GM19238 (cell line): ENCODE data around the gene MYO19.
"Not testable (repeated sequence)": the region's sequence is repeated elsewhere in the genome, so short reads cannot be mapped to it uniquely, and the experiment has no call there.

ENCODE experiments used
- DNase-seq: peaks from one replicate; pipeline ENCODE4 v3.0.0; 2011; ENCODE audit warnings: low spot score; ENCODE audit not compliant: insufficient read length

The MYO19 gene

GRCh38 chr17:36501963-36502362, 32.7 kb downstream of the MYO19 start:
- no peak for DNase-seq

- no peak for DNase-seq
Observed at GRCh38 chr17:36501351-36501750, 33.3 kb downstream of the MYO19 start.

- DNase-seq = no peak
Observed at GRCh38 chr17:36500745-36501225, 33.9 kb downstream of the MYO19 start.

- DNase-seq = no peak
Observed at GRCh38 chr17:36498560-36499300, 35.9 kb downstream of the MYO19 start.

- DNase-seq = no peak
Observed at GRCh38 chr17:36498155-36498554, 36.5 kb downstream of the MYO19 start.

GRCh38 chr17:36496018-36496789, 38.5 kb downstream of the MYO19 start:
- DNase-seq = no peak

GRCh38 chr17:36495076-36495578, 39.5 kb downstream of the MYO19 start:
- no peak for DNase-seq

GRCh38 chr17:36494674-36495073, 40.0 kb downstream of the MYO19 start:
- no peak for DNase-seq

GRCh38 chr17:36493956-36494355, 40.7 kb downstream of the MYO19 start:
- DNase-seq = no peak

- DNase-seq = peak; percentile 92
Observed at GRCh38 chr17:36486204-36487194, 48.2 kb downstream of the MYO19 start, which contains the start of gene ZNHIT3. ZNHIT3 (plus strand) TSS chr17:36486681; CDS start chr17:36486700, 19 bp downstream.

- peak; percentile 34 for DNase-seq
Observed at GRCh38 chr17:36485805-36486203, 48.9 kb downstream of the MYO19 start.

GRCh38 chr17:36485027-36485426, 49.6 kb downstream of the MYO19 start:
- no peak for DNase-seq

GRCh38 chr17:36484021-36484420, 50.6 kb downstream of the MYO19 start:
- not testable (repeated sequence) for DNase-seq

- DNase-seq = peak; percentile 81
Observed at GRCh38 chr17:36482611-36483504, 51.8 kb downstream of the MYO19 start.

GRCh38 chr17:36481829-36482228, 52.8 kb downstream of the MYO19 start:
- DNase-seq = no peak

- no peak for DNase-seq
Observed at GRCh38 chr17:36475346-36475970, 59.2 kb downstream of the MYO19 start.

- DNase-seq = no peak
Observed at GRCh38 chr17:36474571-36474970, 60.1 kb downstream of the MYO19 start.

GRCh38 chr17:36470499-36470898, 64.2 kb downstream of the MYO19 start:
- DNase-seq = no peak

- DNase-seq = no peak
Observed at GRCh38 chr17:36469733-36470132, 64.9 kb downstream of the MYO19 start.
